Mesenchymal stem cell (in vitro differentiated cells and primary cell): ENCODE measurements around the gene IL9R.
"Not testable (repeated sequence)": the region's sequence is repeated elsewhere in the genome, so short reads cannot be mapped to it uniquely, and the experiment has no call there.

Experiments used
- DNase-seq: peaks from one replicate; pipeline ENCODE4 v3.0.0-alpha.2; 2013
- H2AFZ ChIP-seq: one replicate; pipeline ENCODE4 v1.6.1; 2013; ENCODE audit warnings: low read depth, mild to moderate bottlenecking, control low read depth, inconsistent platforms, low read length, moderate library complexity
- H2AK5ac ChIP-seq: 2 replicates; pipeline ENCODE4 v1.6.1; 2013; ENCODE audit warnings: low read length, moderate library complexity, mild to moderate bottlenecking, inconsistent platforms; ENCODE audit not compliant: severe bottlenecking
- H2BK120ac ChIP-seq: one replicate; pipeline ENCODE4 v1.6.1; 2013; ENCODE audit warnings: low read depth, mild to moderate bottlenecking, inconsistent platforms, low read length, moderate library complexity
- H2BK12ac ChIP-seq, 2 experiments: one replicate each; pipeline ENCODE4 v1.6.1; 2013; ENCODE audit warnings: inconsistent platforms in 2 of 2, low read length in 2 of 2, mild to moderate bottlenecking in 2 of 2, moderate library complexity in 2 of 2, control low read depth in 1 of 2
- H2BK15ac ChIP-seq: one replicate; pipeline ENCODE4 v1.6.1; 2013; ENCODE audit warnings: mild to moderate bottlenecking, low read depth, inconsistent platforms; ENCODE audit not compliant: poor library complexity, severe bottlenecking
- H2BK5ac ChIP-seq: 2 replicates; pipeline ENCODE4 v1.6.1; 2013; ENCODE audit warnings: low read depth, mild to moderate bottlenecking, low read length, control low read depth, inconsistent platforms; ENCODE audit not compliant: poor library complexity, severe bottlenecking
- H3K14ac ChIP-seq, 2 experiments: one replicate each; pipeline ENCODE4 v1.6.1; 2013; ENCODE audit warnings: inconsistent platforms in 2 of 2, low read length in 2 of 2, control low read depth in 1 of 2, mild to moderate bottlenecking in 1 of 2, moderate library complexity in 1 of 2
- H3K18ac ChIP-seq, 2 experiments: one replicate each; pipeline ENCODE4 v1.6.1; 2013; ENCODE audit warnings: inconsistent platforms in 2 of 2, low read length in 2 of 2, control low read depth in 1 of 2, low read depth in 1 of 2, mild to moderate bottlenecking in 1 of 2
- H3K23ac ChIP-seq, 2 experiments: one replicate each; pipeline ENCODE4 v1.6.1; 2013; ENCODE audit warnings: inconsistent platforms in 2 of 2, low read length in 2 of 2, mild to moderate bottlenecking in 2 of 2, moderate library complexity in 2 of 2, control low read depth in 1 of 2
- H3K27ac ChIP-seq: 2 replicates; pipeline ENCODE4 v1.5.1; 2013; ENCODE audit warnings: mild to moderate bottlenecking, moderate library complexity, low read length, control low read depth, inconsistent platforms; ENCODE audit not compliant: poor library complexity, severe bottlenecking
- H3K27me3 ChIP-seq, 2 experiments: 2 replicates each; pipeline versions ENCODE4 v1.6.1 to v1.7.0; 2013; ENCODE audit warnings: low read length in 2 of 2, mild to moderate bottlenecking in 2 of 2, moderate library complexity in 2 of 2, control low read depth in 1 of 2, inconsistent platforms in 1 of 2; ENCODE audit not compliant: control insufficient read depth in 1 of 2, insufficient read depth in 1 of 2
- H3K36me3 ChIP-seq, 2 experiments: 2 replicates each; pipeline versions ENCODE4 v1.6.1 to v1.7.0; 2013; ENCODE audit warnings: low read length in 2 of 2, control low read depth in 1 of 2, inconsistent platforms in 1 of 2, low read depth in 1 of 2, mild to moderate bottlenecking in 1 of 2; ENCODE audit not compliant: insufficient read depth in 2 of 2, control insufficient read depth in 1 of 2
- H3K4ac ChIP-seq, 2 experiments: one replicate each; pipeline ENCODE4 v1.6.1; 2013; ENCODE audit warnings: inconsistent platforms in 2 of 2, low read length in 2 of 2, mild to moderate bottlenecking in 2 of 2, moderate library complexity in 2 of 2, control low read depth in 1 of 2, low read depth in 1 of 2
- H3K4me1 ChIP-seq: 2 replicates; pipeline ENCODE4 v1.6.1; 2013; ENCODE audit warnings: low read depth, low read length, control low read depth; ENCODE audit not compliant: control insufficient read depth, insufficient read depth
- H3K4me2 ChIP-seq: 2 replicates; pipeline ENCODE4 v1.6.1; 2013; ENCODE audit warnings: low read length, mild to moderate bottlenecking, inconsistent platforms; ENCODE audit not compliant: poor library complexity, severe bottlenecking
- H3K4me3 ChIP-seq, 2 experiments: 2 replicates each; pipeline versions ENCODE4 v1.5.1 to v1.7.0; 2013; ENCODE audit warnings: low read length in 2 of 2, mild to moderate bottlenecking in 2 of 2, control low read depth in 1 of 2, low read depth in 1 of 2; ENCODE audit not compliant: insufficient read depth in 1 of 2
- H3K79me1 ChIP-seq: replicated peaks from 2 replicates; pipeline ENCODE4 v1.6.1; 2013; ENCODE audit warnings: mild to moderate bottlenecking, control low read depth, low read length, inconsistent platforms; ENCODE audit not compliant: poor library complexity, severe bottlenecking
- H3K9ac ChIP-seq: 2 replicates; pipeline ENCODE4 v1.7.0; 2013; ENCODE audit warnings: mild to moderate bottlenecking, low read length, moderate library complexity
- H3K9me3 ChIP-seq: 2 replicates; pipeline ENCODE4 v1.7.0; 2013; ENCODE audit warnings: mild to moderate bottlenecking, low read length; ENCODE audit not compliant: control insufficient read depth
- H4K8ac ChIP-seq: one replicate; pipeline ENCODE4 v1.6.1; 2013; ENCODE audit warnings: inconsistent platforms, mild to moderate bottlenecking, low read length, moderate library complexity
- H4K91ac ChIP-seq: one replicate; pipeline ENCODE4 v1.6.1; 2013; ENCODE audit warnings: mild to moderate bottlenecking, low read length, inconsistent platforms
- WGBS: methylation state at CpG from one replicate; pipeline ENCODE4 v1.1.7; 2013; ENCODE audit warnings: mixed read lengths; 5-methylcytosine and 5-hydroxymethylcytosine counted together

IL9R gene

DNA sequence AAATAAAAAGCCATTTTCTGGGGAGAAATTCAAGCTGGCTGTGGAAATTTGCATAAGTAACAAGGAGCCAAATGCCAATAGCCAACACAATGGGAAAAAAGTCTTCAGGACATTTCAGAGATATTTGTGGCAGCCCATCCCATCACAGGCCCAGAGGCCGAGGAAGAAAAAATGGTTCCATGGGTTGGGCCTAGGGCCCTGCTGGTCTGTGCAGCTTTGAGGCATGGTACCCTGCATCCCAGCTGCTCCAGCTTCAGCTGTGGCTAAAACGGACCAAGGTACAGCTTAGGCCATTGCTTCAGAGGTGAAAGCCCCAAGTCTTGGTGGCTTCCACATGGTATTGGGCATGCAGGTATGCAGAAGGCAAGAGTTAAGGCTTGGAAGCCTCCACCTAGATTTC lies 14.2 kb upstream of the IL9R start:
- no peak overlapping the region for H3K23ac ChIP-seq
- H4K91ac ChIP-seq: no peak overlapping the region

DNA sequence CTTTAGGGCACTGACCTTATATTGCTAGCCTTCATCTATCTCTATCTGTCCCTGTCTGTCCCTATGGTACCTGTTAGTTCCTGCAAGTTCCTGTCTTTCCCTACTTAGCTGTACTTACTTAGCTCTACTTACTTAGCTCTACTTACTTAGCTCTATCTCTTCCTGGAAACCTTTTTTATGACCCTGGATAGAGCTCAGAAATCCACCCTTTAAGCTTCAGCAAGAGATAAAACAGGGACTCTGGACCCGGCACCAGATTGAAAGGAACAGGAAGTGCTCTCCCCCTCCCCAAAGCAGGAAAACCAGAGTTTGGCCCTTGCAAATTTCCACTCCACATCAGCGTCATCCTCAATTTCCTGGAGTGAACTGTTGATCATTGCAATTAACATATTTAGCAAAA lies 12.3 kb upstream of the IL9R start:
- Histone ChIP-seq H3K4me2 (no peak overlapping the region), H3K27ac (no peak overlapping the region), H3K4ac (no peak overlapping the region), H2BK15ac (no peak overlapping the region), H2BK120ac (no peak overlapping the region), H3K9me3 (peaks cover 21% of the 10 kb centered on the region), H2BK5ac (no peak overlapping the region), H3K4me3 (no peak overlapping the region), H2AK5ac (no peak overlapping the region), H4K91ac (no peak overlapping the region), H3K18ac (no peak overlapping the region), H3K14ac (no peak overlapping the region), H2BK12ac (no peak overlapping the region), H4K8ac (no peak overlapping the region), H3K36me3 (no peaks in the 10 kb centered on the region), H3K27me3 (peaks cover 0 to 3% of the 10 kb centered on the region in 2 experiments), H3K79me1 (no peaks in the 10 kb centered on the region), H2AFZ (no peak overlapping the region), H3K23ac (no peak overlapping the region), H3K9ac (no peak overlapping the region), H3K4me1 (no peaks in the 10 kb centered on the region)
- no peak for DNase-seq
- 46% methylated on average over 2 of the region's 2 CpGs for WGBS

More for the DNA sequence above, 14.2 kb upstream of the IL9R start:
- no peak for DNase-seq
- no peaks in the 10 kb centered on the region for H3K27me3 ChIP-seq
- H3K4me3 ChIP-seq: no peak overlapping the region
- no peak overlapping the region for H4K8ac ChIP-seq
- H2AK5ac ChIP-seq: no peak overlapping the region
- H3K36me3 ChIP-seq: no peaks in the 10 kb centered on the region
- no peak overlapping the region for H3K18ac ChIP-seq
- H3K4ac ChIP-seq: no peak overlapping the region
- H3K27ac ChIP-seq: no peak overlapping the region
- WGBS: 60% methylated on average over 2 of the region's 2 CpGs
- H3K4me1 ChIP-seq: no peaks in the 10 kb centered on the region
- no peak overlapping the region for H2BK12ac ChIP-seq
- no peak overlapping the region for H3K9ac ChIP-seq
- no peak overlapping the region for H3K14ac ChIP-seq
- peaks cover 21% of the 10 kb centered on the region for H3K9me3 ChIP-seq
- no peaks in the 10 kb centered on the region for H3K79me1 ChIP-seq
- H2AFZ ChIP-seq: no peak overlapping the region
- no peak overlapping the region for H2BK5ac ChIP-seq
- H2BK120ac ChIP-seq: no peak overlapping the region
- no peak overlapping the region for H2BK15ac ChIP-seq
- H3K4me2 ChIP-seq: no peak overlapping the region

DNA sequence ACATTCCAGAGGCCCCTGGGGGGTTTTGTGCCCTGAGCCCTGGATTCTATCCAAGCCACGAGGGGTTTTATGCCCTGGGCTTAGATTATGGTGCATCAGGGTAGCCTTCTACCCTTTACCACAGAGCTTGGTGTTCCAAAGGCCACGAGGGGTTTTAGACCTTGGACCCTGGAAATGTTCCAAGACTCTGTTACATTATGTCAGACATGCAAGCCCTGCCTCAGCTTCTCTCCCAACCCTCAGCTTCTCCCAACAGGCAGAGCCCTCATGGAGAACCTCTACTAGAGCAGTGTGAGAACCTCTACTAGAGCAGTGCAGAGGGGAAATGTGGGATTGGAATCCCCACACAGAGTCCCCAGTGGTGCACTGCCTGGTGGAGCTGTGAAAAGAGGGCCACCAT lies 10.5 kb upstream of the IL9R start:
- H2BK15ac ChIP-seq, H3K4me2 ChIP-seq, H3K27me3 ChIP-seq, DNase-seq, H2BK120ac ChIP-seq, H3K27ac ChIP-seq, H3K79me1 ChIP-seq, H3K4me3 ChIP-seq, H4K91ac ChIP-seq, H2BK12ac ChIP-seq, H3K4me1 ChIP-seq, H4K8ac ChIP-seq, H3K23ac ChIP-seq, H3K36me3 ChIP-seq, H2BK5ac ChIP-seq, H2AFZ ChIP-seq, H3K18ac ChIP-seq, H3K9ac ChIP-seq, H3K14ac ChIP-seq, H3K4ac ChIP-seq, H2AK5ac ChIP-seq: not testable (repeated sequence)
- 40% methylated on average over 2 of the region's 2 CpGs for WGBS
- peaks cover 21% of the 10 kb centered on the region for H3K9me3 ChIP-seq

DNA sequence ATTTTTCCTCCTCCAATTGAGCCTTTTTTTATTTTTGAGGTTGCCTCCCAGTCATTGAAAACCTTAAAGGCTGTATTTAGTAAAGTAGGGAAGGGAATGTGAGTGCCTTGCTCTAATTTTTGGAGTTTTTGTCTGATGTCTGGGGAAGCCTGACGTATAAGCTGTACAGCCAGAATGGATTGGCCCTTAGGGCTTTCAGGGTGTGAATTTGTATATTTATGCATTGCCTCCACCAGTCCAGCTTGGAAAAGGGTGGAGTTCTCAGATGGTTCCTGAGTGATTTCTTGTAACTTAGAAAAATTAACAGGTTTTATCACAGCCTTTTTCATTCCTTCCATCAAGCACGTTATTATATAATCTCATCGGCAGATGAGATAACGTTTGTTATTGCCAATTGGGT lies 8.6 kb upstream of the IL9R start:
- no peak overlapping the region for H3K27ac ChIP-seq
- no peak overlapping the region for H4K8ac ChIP-seq
- no peak for DNase-seq
- no peak overlapping the region for H3K4me3 ChIP-seq
- no peak overlapping the region for H2BK120ac ChIP-seq
- H2BK5ac ChIP-seq: no peak overlapping the region
- no peak overlapping the region for H2AFZ ChIP-seq
- WGBS: 89% methylated on average over 4 of the region's 4 CpGs
- H3K4ac ChIP-seq: no peak overlapping the region
- no peak overlapping the region for H3K18ac ChIP-seq
- H3K9me3 ChIP-seq: peaks cover 12% of the 10 kb centered on the region
- H2AK5ac ChIP-seq: no peak overlapping the region
- no peak overlapping the region for H3K14ac ChIP-seq
- no peak overlapping the region for H2BK15ac ChIP-seq
- no peak overlapping the region for H4K91ac ChIP-seq
- no peak overlapping the region for H2BK12ac ChIP-seq
- H3K4me1 ChIP-seq: no peaks in the 10 kb centered on the region
- no peak overlapping the region for H3K23ac ChIP-seq
- H3K9ac ChIP-seq: no peak overlapping the region
- no peaks in the 10 kb centered on the region for H3K79me1 ChIP-seq
- peaks cover 0 to 3% of the 10 kb centered on the region in 2 experiments for H3K27me3 ChIP-seq
- H3K36me3 ChIP-seq: no peaks in the 10 kb centered on the region
- H3K4me2 ChIP-seq: no peak overlapping the region
